Kidney capillary endothelial cell (primary cell): ENCODE results near the gene TP73.
A peak's percentile ranks its signal among the peaks of the same experiment; 100 is the strongest.

ENCODE experiments used
- DNase-seq: peaks from one replicate; pipeline ENCODE4 v3.0.0-alpha.2; 2018; ENCODE audit warnings: low spot score

TP73 gene

DNA sequence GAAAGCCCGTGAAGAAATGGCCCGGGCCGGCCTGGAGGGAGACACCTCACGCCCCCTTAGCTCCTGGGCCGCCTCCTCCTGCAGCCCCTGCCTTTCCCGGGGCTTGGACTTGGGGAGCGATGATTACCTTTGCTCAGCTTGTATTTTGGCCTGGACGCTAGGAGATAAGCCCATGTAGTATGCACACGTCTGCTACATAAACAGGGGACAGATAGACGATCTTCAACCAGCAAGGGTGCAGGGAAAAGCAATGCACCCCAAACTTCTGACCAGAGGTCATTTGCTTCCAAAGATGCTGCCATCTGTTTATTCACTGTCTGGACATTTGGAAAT, 936 bp downstream of the TP73 start:
- no peak for DNase-seq

DNA sequence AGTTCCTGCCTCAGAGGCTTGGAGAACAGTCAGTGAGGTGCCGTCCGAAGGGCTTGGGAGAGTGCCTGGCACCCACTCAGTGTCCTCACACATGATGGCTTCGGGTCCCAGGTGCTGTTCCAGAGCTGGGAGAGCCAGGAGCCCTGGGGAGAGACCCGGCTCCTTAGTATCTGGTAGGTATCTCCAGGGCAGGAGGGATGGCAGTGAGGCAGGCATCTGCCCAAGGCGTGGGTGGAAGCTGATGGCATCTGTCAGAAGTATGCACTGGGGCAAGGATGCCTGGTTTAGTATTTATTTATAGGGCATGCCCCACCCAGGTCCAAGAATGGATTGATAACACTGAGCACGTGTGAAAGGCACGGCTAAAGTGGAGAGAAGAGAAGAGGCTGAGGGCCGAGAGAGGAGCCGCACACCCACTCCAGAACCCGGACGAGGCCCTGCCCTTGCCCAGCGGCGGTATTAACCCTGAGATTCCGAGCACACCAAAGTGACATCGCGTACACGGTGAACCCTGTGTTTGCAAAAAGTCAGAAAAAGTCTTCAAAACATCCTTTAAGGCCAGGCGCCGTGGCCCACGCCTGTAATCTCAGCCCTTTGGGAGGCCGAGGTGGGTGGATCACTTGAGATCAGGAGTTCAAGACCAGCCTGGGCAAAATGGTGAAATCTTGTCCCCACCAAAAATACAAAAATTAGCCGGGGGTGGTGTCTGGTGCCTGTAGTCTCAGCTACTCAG, 2.4 kb downstream of the TP73 start:
- no peak for DNase-seq

DNA sequence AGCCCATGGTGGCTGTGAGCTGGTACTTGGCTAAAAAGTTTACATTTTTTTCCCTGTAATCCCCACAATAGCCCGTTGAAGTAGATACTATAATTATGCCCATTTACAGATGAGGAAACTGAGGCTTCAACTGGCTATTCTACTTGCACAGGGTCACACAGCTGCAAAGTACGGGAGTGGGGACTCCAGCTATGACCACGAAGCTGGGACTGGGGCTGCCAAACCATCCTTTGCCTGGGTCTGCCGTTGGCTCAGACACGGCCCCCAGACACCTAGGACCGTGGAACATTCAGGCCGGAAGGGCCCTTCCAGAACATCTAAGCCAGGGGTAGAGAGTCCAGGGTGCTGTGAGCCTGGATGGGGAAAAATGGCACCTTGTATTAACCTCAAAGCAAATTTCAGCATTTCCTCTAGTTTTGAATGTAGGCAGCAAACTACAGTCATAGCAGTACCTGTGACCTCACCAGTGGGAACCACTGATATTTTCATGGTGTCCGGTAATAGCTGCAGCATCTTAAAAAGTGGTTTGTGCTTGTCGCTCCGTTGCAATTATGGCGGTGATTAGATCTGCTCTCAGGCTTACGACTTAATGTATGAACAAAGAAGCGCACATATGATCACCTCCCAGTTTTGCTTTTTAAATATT, 4.3 kb downstream of the TP73 start:
- no peak for DNase-seq

DNA sequence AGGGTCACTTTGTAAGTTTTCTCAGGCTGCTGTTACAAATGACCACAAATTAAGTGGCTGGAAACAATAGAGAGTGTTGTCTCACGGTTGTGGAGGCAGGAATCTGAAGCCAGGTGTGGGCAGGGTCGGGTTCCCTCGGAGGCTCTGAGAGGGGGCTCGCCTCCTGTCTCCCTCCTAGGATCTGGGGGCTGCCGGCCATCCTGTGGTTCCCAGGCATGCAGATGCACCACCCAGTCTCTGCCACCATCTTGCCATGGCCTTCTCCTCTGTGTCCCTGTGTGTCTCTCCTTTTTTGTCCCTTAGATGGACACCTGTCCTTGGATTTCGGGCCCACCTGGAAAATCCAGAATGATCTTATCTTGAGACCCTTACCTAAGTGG, 4.8 kb downstream of the TP73 start:
- no peak for DNase-seq

DNA sequence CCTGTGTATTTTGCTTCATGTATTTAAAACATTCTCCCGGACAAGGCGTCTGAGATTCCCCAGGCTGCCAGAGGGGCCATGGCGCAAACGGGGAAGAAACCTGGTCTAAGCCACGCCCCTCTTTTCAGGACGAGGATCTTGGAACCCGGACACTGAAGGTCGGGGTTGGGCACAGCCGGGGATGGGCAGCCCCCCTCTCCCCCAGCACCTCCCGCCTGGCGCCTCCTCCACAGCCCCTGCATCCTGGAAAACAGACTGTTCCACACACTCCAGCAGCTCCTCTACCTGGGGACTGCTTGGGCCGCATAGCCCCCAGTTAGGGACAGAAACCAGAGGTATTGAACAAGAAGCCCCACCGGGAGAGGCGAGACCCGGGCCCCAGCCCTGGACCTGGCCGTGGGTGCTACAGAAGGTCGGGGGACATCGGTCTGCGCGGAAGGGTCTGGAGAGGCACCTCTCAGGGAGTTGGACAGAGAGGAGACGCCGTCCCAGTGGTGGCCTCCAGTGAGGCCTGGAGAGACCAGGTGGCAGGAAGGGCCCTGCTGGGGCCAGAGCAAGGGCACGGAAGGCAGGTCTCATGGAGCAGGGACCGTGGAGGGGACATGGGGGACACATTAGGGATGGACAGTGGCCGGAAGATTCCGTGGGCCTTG, 5.4 kb downstream of the TP73 start:
- no peak for DNase-seq

DNA sequence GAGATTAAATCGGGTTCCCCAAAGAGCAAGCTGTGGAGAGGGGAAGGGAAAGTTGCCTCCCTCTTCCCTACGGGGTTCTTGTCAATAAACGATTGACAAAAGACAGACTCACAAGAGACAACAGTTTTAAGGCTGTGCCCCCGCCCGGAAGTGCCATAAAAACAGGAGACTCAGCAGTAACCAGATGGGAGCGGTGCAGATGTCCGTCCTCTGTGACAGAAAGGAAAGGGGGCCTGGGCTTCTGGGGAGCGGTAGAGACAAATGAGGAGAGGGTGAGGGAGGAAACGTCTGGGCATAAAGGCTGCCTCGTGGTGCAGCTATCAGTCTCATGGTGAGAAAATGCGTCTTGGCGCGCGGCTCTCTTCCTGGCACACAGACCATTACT, 5.9 kb downstream of the TP73 start:
- DNase-seq, result no peak

DNA sequence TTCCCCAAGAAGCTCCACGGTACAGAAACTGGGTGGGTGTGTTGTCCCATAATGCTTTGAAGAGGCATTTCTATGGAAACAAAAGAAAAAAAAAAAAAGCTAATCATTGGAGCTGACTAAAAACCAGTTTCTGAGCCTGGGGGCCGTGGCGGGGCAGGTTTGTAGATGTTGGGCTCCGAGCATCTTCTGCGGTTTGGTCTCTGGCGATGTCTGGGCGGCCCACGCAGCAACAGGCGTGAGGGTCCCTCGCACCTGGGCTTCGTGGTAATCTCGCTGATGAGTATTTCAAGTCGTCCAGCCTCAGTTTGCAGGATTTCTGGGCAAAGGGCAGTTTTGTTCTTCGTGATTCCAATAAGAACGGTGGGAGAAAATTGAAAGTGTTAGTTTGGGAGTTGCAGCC, 6.8 kb downstream of the TP73 start:
- no peak for DNase-seq

DNA sequence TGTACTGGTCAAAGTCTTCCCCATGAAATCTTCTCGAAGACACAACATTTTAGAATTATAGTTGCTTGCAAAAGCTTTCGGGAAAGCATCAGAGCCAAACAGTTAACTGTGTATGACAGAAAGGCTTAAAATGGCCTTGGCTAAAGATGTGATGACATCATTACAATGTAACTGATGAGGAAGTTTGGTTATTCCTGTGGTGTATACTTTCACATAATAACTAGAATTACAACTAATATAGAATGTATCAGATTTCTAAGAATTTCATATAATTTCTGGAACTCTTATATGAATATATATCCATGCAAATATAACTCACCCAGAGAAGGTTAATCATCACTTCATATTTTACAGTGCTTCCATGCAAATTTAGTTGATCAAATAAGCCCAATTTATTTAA, 8.4 kb downstream of the TP73 start:
- no peak for DNase-seq

DNA sequence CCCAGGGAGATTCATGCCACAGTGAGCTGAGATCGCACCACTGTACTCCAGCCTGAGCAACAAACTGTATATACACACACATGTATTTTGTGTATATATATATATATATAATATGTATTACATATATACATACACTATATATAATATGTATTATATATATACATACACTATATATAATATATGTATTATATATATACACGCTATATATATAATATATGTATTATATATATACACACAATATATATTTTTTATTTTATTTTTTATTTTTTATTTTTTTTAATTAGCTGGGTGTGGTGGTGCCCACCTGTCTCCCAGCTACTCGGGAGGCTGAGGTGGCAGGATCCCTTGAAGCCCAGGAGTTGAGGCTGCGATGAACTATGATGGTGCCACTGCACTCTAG, 9.3 kb downstream of the TP73 start:
- DNase-seq, result no peak

DNA sequence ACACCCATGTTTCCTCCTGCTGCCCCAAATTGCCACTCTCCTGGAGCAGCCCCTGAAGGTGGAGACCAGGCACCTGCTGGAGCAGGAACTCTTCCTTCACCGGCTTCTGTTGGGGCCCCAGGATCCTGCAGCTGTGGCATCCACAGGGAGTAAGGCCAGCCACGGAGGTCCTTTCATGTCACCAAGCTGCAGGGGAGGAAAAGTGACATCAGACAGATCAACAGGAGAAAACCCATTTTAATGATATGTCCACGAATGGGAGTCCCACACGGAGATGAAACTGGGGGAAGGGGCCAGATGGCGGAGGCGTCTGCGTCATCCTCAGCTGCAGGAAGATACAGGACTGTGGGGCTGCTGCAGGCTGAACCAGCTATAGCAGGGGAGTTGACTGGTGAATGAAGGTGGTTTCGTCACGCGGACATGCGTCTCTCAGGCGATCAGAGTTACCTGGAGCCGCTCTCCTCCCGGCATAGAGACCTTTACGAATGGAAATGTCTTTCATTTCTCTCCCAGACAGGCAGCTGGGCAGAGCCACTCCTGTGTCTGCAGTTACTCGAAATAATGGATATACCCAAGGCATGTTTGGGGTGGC, 9.9 kb downstream of the TP73 start:
- DNase-seq, result no peak

DNA sequence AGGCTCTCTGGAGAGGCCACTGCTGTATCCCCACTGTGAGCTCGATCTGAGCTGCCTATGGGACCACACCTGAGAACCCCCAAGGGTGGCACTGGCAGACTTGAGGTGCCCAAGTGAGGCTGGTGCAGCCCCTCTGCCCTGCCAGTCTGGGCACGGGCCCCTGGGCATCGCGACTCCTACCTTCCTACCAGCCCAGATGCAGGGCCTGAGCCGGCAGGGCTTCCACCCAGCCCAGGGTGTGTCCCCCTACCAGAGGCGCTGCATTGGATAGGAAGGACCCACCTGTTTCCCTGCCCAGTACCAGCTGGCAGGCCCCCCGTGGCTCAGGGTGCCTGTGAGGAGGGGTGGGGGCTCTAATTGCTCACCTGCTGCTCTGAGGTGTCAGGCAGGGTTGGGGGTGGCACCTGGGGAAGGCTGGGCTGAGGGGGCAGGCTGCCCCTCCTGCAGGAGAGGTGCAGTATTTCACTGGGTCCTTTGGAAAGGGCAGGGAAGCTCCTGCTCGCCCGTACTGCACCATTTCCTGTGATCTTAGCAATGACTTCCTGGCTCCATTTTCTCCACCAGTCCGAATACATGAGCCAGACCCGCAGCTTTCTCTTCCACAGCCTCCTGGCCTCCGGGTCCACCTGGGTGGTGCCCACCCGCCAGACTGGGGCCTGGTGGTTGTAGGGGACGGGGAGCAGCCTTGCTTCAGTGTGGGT, 11.8 kb downstream of the TP73 start:
- DNase-seq, result no peak

DNA sequence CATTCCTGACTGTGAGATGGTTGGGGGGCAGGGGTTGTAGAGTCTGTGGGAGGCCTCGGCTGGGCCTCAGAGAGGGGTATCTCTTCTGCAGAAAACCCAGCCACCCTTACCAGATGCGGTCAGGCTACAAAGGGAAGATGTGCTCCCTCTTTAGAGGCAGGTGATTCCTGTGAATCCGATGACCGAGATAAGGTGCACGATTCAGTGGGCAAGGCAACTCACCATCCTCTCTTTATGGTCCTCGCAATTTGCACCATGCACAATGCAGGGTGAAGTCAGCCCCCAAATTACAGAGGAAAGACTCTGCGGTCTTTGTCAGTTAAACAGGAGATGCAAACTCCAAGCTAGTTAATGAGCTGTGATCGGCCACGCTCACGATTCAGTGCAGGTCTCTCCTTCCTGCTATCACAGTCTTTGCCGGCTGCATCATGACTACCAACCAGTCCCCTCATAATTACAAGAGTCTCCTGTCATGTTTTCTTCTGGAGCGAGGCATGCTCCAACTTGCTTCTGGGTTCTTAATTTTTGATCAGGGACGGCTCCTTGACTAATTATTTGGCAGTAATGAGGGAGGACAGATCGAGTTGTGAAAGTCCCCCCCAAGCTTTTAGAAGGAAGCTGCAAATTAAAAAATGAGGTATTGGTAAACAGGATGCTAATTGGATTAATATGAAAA, 12.5 kb downstream of the TP73 start:
- DNase-seq, result no peak

DNA sequence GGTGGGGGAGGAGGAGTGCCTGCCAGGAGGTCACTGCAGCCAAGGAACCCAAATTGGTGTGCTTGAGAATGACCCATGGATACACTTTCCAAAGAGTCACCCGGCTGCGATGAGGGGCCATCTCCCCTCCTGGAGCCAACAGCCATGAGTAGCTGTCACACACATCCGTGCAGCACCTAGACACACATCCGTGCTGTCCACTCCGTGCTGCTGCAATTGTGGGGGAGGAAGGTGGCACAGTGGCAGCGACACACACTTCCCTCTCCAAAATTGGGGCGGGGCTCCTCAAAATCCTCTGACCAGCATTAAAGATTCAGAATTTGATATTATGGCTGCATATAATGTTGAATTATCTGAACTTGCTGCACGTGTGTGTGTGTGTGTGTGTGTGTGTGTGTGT, 15.8 kb downstream of the TP73 start:
- DNase-seq, result no peak

DNA sequence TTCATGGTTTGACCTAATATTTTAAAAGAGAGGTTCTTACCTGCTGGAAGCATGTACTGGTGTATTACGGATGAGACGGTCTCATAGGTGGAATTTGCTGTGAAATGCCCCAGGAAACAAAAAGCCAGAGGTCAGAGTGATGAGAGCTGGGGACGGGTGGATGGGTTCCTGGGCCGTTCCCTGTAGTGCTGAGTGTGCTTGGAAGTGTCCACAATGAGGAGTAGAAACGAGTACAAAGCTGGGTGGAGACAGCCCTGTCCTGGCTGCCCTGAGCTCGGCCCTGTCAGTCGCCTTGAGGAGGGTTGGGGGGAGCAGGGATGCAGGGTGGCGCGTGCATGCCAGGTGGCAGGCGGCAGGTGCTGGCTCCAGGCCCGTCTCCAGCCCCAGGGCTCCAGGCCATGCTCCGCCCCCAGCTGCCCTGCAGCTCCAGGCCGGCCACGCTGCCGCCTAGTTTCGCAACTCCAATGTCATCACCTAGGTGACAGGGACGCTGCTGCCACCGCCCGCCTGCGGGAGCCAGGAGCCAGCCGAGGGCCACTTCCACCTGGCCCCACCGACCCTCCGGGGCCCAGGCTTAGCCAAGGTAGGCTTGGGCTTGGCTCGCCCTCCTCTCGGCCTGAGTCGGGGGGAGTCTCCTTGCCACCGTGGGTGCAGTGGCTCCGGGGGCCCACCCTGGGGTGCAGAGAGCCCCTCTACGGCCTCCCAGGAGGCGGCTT, 16.4 kb downstream of the TP73 start:
- DNase-seq, result no peak

DNA sequence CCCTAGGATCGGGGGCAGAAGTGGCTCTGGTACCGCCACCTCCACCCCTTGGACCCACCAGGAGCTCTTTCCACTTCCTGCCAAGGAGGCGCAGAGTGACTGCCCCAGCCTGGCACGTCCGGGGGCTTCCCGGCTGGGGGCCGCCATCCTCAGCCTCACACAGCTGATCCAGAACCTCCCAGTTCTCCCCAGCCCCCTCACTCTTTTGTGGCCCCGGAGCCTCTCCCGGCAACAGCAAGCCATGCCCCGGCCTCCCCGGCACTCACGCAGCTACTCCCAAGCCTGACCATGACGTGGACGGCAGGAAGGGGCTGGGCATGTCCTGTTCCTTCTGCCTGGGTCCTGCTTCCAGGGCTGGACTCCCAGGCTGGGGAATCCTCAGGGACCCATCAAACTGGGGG, 17.1 kb downstream of the TP73 start:
- DNase-seq, result peak; percentile 33

DNA sequence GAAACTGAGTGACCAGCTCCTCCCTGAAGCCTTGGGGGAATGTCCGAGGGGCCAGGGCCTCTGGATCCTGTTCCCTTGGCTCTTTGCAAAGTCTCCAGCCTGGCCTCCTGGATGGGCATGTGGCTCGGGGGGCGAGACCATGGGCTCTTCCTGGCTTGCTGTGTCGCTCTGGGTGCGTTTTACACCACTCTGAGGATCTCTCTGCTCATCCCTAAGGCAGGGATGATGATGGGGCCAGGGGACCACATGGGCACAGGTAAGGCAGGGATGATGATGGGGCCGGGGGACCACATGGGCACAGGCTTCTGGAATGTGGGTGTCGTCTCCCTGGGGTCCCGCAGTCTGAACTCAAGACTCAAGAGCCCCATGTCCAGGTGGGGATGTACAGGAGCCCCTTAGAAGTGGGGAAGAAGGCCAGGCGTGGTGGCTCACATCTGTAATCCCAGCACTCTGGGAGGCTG, 17.7 kb downstream of the TP73 start:
- DNase-seq, result no peak

DNA sequence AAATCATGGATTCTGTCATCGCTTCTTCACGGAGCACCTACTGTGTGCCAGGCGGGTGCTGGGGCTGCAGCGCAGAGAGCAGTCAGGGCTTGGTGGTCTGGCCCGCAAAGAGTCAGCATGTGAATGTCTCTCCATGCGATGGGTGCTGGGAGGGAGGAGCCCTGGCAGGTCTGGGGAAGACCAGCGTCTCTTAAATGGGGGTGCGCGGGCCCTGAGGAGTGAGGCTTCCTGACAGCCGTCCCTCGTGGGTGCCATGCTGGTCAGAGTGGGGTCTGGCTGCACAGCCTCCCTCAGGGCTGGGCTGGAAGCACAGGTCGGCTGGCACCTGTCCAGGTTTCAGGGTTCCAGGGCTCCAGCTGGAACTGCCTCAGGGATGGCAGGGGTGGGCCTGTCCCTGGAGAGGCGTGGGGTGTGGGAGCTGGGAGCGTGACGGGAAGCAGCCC, 18.5 kb downstream of the TP73 start:
- DNase-seq, result no peak

DNA sequence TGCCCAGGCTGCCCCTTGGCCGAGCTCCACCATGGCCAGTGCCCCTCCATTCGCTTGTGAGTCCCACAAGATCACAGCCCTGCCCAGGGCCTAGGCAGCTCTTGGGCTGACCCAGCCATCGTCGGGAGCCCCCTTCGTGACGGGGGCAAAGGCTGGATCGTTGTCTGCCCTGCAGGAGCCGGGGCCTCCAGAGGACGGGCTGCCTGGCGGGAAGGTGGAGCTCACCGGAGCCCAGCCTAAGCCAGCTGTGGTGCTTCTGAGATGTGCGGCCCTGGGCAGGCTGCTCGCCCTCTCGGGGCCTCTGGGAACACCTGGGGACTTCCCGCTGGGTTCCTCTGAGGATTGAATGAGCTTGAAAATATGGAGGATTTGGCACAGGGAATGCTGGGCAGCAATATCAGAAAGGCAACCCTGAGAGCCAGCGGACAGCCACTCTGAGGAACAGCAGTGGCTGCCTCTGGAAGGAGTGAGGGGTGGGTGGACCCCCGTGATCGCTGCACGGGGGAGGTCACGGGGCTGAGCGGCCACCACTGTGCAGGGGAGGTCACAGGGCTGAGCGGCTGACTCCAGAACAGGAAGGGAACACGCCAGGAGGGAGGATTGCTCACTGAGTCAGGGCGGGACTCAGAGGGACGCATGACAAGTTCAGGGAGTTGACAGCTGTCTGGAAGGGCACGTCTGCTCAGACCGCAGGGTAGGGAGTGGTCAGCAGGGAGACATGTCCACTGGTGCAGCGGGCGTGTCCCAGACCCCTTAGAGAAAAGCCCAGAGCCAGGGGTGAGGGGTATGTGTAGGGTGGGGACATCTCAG, 19.3 kb downstream of the TP73 start:
- DNase-seq, result peak; percentile 51

DNA sequence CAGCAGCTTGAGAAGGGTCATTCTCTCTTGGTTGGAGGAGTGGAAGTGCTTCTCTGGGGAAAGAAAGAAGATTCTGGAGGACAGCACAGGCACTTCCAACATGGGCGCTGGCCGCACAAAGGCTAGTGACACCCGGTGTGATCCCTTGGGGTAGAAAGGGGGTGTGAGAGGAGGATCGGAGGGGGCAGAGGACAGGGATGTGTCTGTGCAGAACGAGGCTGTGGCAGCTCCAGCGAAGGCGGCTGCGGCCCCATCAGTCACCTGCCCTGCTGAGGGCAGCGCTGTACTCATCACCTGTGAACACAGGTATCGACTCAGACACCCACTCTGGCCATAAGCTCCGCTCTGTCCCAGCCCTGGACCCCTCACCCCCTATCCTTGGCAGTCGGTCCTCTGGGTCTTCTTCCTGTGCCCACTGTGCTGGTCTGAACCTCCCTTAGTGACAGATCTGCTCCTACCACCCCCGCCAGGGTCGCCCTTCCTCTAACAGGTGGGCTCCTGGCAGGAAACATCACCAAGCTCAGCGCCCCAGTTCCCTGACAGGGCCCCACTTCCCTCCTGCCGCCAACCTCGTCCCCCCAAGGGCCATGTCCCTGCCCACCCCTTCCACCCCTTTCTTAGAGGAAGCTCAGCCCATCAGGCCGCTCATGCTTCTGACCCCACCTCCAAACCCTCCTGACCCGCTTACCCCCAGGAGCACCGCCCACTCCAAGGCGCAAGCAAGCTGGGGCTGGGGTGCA, 20.1 kb downstream of the TP73 start:
- no peak for DNase-seq

DNA sequence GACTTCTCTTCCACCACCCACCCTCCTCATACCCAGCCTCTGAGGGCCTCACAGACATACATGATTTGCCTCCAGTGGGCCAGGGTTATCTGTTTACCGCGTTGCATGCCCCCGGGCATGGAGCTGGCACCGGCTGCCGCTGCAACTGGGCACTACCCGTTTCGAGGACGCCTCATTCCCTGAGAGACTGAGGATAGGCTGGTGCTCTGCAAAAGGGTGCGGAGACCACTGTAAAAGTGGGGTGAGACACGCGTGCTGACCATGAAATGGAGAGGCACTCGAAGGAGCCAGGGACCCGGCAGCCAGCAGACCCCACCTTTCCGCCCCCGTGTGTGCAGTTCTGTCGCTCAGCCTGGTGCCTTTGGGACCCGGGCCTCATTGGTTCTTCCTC, 20.6 kb downstream of the TP73 start:
- DNase-seq, result no peak
